ENCODE results near the gene REPS1.
"Not testable (repeated sequence)": the region's sequence is repeated elsewhere in the genome, so short reads cannot be mapped to it uniquely, and the experiment has no call there.

REPS1 gene, protein sequence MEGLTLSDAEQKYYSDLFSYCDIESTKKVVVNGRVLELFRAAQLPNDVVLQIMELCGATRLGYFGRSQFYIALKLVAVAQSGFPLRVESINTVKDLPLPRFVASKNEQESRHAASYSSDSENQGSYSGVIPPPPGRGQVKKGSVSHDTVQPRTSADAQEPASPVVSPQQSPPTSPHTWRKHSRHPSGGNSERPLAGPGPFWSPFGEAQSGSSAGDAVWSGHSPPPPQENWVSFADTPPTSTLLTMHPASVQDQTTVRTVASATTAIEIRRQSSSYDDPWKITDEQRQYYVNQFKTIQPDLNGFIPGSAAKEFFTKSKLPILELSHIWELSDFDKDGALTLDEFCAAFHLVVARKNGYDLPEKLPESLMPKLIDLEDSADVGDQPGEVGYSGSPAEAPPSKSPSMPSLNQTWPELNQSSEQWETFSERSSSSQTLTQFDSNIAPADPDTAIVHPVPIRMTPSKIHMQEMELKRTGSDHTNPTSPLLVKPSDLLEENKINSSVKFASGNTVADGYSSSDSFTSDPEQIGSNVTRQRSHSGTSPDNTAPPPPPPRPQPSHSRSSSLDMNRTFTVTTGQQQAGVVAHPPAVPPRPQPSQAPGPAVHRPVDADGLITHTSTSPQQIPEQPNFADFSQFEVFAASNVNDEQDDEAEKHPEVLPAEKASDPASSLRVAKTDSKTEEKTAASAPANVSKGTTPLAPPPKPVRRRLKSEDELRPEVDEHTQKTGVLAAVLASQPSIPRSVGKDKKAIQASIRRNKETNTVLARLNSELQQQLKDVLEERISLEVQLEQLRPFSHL
- 91.0 reads per million, percentile 81 among the genes with 10 or more reads in this experiment for total RNA-seq

- DNase-seq: peak; percentile 87
Measured at GRCh38 chr6:138987643-138988468, at the start of gene REPS1. REPS1 (minus strand) TSS chr6:138988253; CDS start chr6:138987682, 571 bp downstream.

GRCh38 chr6:139037490-139037889, 49.4 kb upstream of the REPS1 start:
- no peak for DNase-seq

DNA sequence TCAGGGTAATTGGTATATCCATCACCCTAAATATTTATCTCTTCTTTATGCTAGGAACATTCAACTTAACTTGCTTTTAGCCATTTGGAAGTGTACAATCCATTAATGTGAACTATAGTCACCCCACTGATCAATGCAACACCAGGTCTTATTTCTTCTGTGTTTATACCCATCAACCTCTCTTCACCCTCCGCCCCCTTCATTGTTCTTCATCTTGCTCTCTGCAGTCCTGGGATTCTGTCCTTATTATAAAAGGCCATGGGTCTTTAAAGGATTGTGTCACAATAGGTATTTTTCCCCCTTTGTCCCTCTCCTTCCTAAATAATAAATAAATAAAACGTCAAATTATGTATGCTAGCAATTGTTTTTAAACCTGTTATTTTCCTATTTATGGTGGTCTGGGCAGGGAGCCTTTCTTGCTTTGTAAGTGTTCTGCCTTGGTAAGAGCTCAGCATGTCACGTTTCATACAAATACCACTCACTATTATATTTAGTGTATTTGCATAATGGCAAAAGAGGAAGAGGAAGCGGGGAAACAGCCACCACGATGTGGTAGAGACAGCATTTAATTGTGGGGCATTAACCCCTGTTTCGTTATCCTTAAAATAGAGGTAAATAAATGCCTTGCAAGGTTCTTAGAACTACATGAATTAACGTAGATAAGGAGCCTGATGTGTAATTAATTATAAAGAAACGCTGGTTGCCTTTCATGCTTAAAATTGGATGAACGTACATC, 42.3 kb upstream of the REPS1 start:
- DNase-seq: no peak

GRCh38 chr6:139029470-139030227, 41.6 kb upstream of the REPS1 start:
- DNase-seq: no peak

DNA sequence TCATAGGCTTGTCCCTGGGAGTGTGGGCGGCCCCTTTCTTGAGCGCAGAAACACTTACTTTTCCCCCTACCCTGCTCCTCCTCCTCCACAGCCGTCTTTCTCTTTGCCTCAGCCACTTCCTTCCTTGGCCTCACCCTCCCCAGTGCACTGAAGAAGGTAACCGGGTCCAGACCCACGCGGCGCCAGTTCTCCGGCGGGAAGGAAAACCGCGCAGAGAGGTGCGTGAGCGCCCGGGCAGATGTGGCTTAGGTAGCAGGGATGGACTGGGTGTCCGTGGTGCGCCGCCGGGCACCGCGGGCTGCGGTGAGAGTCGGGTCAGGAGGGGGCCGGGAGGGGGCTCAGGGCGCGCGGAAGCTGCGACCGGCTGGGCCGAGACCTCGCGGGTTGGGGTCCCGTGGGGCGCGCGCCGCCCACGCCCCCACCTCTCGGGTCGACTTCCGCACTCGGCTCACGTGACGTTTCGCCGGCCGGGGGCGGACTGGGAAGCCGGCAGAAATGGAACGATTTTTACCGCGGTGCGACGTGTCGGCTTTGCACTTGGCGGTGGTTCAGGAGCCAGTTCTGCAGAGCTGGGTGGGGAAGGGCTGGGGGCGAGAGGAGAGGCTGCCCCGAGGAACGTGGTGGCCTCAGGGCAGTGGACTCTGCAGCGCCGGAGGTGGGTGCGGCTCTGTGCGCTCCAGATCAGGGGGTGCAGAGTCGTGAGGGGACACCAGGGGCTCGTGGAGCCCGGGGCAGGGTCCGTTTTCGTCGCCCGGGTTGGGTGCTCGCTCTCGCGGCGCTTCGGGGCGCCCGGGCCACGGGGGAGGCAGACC, 40.8 kb upstream of the REPS1 start, which contains the start of gene ABRACL:
Gene ABRACL, plus strand, starts transcription at position 88 of the 812 bp plus-strand sequence. CDS start 5,416 bp downstream, outside the sequence.
- DNase-seq: peak; percentile 58

- no peak for DNase-seq
Measured at GRCh38 chr6:139028215-139028657, 40.2 kb upstream of the REPS1 start.

DNA sequence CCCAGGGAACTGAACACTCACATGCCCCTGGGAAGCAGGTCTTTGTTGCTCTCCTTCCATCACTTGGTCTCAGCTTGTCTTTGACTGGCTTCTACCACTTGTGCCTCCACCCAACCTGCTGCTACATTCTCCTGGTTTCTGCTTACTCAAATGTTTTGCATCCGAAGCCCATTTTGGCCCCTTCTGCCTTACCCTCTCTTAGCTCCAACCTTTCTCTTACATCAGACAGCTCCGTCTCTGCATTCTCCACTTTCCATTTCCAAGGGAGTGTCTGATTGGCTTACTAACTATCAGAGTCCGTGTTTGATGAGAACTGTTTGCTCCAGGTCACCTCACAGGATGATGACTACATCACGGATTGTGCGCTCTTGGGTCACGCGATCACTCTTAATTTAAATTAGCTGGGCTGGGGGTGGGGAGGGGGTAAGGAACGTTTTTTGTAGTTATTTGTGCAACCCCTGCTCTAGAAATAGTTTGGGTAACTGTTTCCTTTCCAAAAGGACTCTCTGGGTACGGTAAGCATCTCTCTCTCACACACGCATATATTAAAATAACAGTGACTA, 39.6 kb upstream of the REPS1 start:
- DNase-seq: peak; percentile 14

DNA sequence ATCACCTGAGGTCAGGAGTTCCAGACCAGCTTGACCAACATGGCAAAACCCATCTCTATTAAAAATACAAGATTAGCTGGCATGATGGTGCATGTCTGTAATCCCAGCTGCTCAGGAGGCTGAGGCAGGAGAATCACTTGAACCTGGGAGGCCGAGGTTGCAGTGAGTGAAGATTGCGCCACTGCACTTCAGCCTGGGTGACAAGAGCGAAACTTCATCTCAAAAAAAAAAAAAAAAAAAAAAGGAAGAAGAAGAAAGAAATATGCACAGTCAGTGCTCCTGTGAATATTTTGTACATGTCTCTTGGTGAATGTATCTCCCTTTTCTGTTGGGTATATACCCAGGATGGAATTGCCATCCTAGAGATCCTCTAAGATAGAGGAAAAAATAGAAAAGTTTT, 37.4 kb upstream of the REPS1 start:
- not testable (repeated sequence) for DNase-seq

- no peak for DNase-seq
Measured at GRCh38 chr6:139020689-139021088, 32.6 kb upstream of the REPS1 start.

DNA sequence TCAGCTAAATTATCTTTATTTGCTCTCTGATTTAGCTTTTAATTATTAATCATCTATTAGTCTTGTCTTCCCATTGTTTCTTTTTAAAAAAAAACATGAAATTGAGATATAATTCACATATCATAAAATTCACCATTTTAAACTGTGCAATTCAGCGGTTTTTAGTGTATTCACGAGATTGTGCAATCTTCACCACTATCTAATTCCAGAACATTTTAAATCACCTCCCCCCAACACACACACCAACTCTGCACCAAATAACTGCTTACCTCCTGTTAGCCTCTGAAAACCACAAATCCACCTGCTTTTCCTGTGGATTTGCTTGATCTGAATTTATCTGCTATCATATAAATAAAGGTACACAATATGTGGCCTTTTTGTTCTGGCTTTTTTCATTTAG, 31.7 kb upstream of the REPS1 start:
- DNase-seq: no peak

GRCh38 chr6:139017227-139017626, 29.2 kb upstream of the REPS1 start:
- no peak for DNase-seq

DNA sequence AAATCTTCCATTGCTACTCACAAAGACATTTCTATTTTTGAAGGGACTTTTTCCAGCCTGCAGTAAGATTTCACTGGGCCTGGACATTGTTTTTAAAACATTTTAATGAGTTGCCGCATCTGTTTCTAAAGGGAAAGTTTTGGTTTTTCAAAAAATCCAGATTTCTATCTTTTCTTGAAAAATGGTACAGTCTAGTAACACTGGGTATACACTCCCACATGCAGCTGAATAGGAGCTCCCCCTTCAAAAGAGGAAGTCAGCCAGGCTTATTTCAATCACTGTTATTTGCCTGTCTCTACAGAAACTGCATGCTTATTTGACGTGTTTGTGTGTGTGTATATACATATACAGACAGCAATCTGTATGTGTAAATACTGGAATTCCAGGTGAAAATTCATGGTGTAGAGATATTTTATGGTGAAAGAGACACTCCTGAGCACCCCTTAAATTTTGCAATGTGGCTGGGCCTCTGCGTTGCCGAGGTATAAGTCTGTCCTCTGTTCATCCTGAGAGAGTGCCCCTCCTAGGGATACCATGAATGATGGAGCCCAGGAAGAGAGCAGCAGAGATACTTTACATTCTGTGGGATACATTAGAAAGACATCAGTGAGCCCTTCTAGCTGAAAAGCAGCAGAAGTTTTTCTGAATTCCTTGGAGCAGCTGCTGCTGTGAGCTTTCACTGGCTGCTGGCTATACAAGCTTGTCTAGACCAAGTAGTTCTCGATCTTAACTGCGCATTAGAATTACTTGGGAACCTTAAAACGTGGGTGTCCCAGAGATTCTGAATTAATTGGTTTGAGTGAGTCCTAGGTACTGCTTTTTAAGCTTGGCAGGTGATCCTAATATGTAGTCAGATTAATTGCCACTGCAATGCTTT, 28.5 kb upstream of the REPS1 start:
- DNase-seq: no peak

DNA sequence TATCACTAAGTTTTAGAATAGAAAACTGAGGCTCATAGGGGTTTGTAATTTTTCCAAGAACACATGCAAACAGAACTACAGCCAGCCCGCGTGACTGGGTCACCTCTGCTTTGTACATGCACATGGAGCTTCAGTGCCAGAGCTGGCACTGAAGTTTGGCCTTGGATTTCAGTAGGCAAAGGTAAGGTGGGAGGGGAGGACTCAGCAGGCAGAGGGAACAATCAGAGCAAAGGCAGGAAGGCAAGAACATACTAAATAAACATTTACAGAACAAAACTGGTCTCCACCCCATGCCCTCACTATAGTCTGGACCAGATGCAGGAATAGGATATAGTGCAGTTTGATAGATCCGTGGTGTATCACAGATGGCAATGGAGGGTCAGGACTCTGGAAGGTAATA, 26.9 kb upstream of the REPS1 start:
- no peak for DNase-seq

- DNase-seq: no peak
Measured at GRCh38 chr6:139013185-139013800, 25.2 kb upstream of the REPS1 start.

- DNase-seq: no peak
Measured at GRCh38 chr6:139011980-139012379, 23.9 kb upstream of the REPS1 start.

DNA sequence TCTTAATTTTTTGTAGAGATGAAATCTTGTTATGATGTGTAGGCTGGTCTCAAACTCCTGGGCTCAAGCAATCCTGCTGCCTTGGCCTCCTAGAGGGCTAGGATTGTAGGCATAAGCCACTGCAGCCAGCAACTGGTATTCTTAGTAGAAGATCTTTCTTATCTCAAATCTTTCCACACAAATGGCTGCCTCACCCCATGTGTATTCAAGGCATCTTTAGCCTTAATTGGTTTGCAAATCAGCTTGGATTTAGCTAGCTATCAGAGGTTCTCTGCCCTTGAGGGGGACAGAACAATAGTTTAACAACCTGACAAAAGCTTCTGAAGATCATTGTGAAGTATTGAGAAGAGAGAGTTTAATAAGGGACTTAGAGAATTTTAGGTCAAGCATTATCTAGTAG, 22.6 kb upstream of the REPS1 start:
- DNase-seq: no peak

GRCh38 chr6:139008117-139008516, 20.1 kb upstream of the REPS1 start:
- DNase-seq: no peak

- DNase-seq: no peak
Measured at GRCh38 chr6:139007428-139007827, 19.4 kb upstream of the REPS1 start.
